NOMO-1 treated with DMSO at 0.1 percent for 48 hours (cell line): ENCODE results near the gene BLOC1S1.
"Not testable (repeated sequence)": the region's sequence is repeated elsewhere in the genome, so short reads cannot be mapped to it uniquely, and the experiment has no call there.

Experiments
- DNase-seq: peaks from one replicate; lab custom pipeline; 2025; ENCODE audit not compliant: unreplicated experiment; lab: John Stamatoyannopoulos, UW

Gene BLOC1S1

GRCh38 chr12:55743406-55744339, 27.8 kb downstream of the BLOC1S1 start:
- peak; percentile 66 for DNase-seq

GRCh38 chr12:55744340-55745030, 28.6 kb downstream of the BLOC1S1 start:
- DNase-seq: no peak

- no peak for DNase-seq
Measured at GRCh38 chr12:55745361-55746173, 29.7 kb downstream of the BLOC1S1 start.

- DNase-seq: no peak
Measured at GRCh38 chr12:55746174-55746912, 30.5 kb downstream of the BLOC1S1 start.

- no peak for DNase-seq
Measured at GRCh38 chr12:55746913-55747231, 31.0 kb downstream of the BLOC1S1 start.

GRCh38 chr12:55748230-55748993, 32.6 kb downstream of the BLOC1S1 start:
- no peak for DNase-seq

- no peak for DNase-seq
Measured at GRCh38 chr12:55755246-55755645, 39.4 kb downstream of the BLOC1S1 start.

- no peak for DNase-seq
Measured at GRCh38 chr12:55757701-55758100, 41.9 kb downstream of the BLOC1S1 start.

- not testable (repeated sequence) for DNase-seq
Measured at GRCh38 chr12:55758575-55758974, 42.7 kb downstream of the BLOC1S1 start.

GRCh38 chr12:55760663-55761062, 44.8 kb downstream of the BLOC1S1 start:
- DNase-seq: no peak

GRCh38 chr12:55762646-55763045, 46.8 kb downstream of the BLOC1S1 start:
- DNase-seq: no peak

GRCh38 chr12:55765736-55766290, 50.0 kb downstream of the BLOC1S1 start:
- no peak for DNase-seq

GRCh38 chr12:55767156-55767555, 51.3 kb downstream of the BLOC1S1 start:
- no peak for DNase-seq
